Gastrocnemius medialis (tissue), 4 donors: ENCODE measurements around the gene CARD11. TPM values are rescaled to one million over a fixed set of nuclear protein-coding genes. Genes with fewer than 3 reads are reported as not detected.

Experiments used
- ATAC-seq, 2 donors: fragments of 150-250 bp; one replicate each; pipeline ENCODE4 v1.9.1; 2016
- DNase-seq, 2 donors: peaks; one replicate each; pipeline ENCODE4 v3.0.0-alpha.2; 2019
- H3K27ac ChIP-seq, 4 donors: fragments of 200-600 bp; sonication (generic); 1 replicate in 1 of 4; 2 replicates in 3 of 4; pipeline ENCODE4 v1.5.1; 2016 to 2018; ENCODE audit warnings: mild to moderate bottlenecking in 2 of 4, moderate library complexity in 1 of 4
- H3K27me3 ChIP-seq, 3 donors: fragments of 200-600 bp; sonication (generic) in 2 of 3; 1 replicate in 1 of 3; 2 replicates in 2 of 3; pipeline versions ENCODE4 v1.5.1 to v1.6.0; 2016 to 2019; ENCODE audit warnings: mild to moderate bottlenecking in 1 of 3, moderate library complexity in 1 of 3
- H3K36me3 ChIP-seq, 2 donors: fragments of 200-600 bp; sonication (generic) in 1 of 2; one replicate each; pipeline ENCODE4 v1.5.1; 2017 to 2018
- H3K4me1 ChIP-seq, 2 donors: fragments of 200-600 bp; sonication (generic) in 1 of 2; one replicate each; pipeline ENCODE4 v1.5.1; 2016 to 2017; ENCODE audit warnings: mild to moderate bottlenecking in 2 of 2
- H3K4me3 ChIP-seq, 4 donors: fragments of 200-600 bp; sonication (generic) in 3 of 4; 1 replicate in 1 of 4; 2 replicates in 3 of 4; pipeline ENCODE4 v1.5.1; 2016 to 2019; ENCODE audit warnings: mild to moderate bottlenecking in 2 of 4
- H3K9me3 ChIP-seq, 3 donors: fragments of 200-600 bp; sonication (generic) in 2 of 3; 1 replicate in 1 of 3; 2 replicates in 2 of 3; pipeline ENCODE4 v1.5.1; 2016 to 2019
- POLR2A ChIP-seq, 2 donors: fragments of 450-650 bp; IDR thresholded peaks; one replicate each; pipeline ENCODE4 v1.6.1; 2017; ENCODE audit warnings: antibody characterized with exemption in 2 of 2, mild to moderate bottlenecking in 2 of 2, moderate library complexity in 2 of 2
- in situ Hi-C, 4 donors: fragments of 200-750 bp; cut with MboI; loops; one replicate each; pipeline versions ENCODE4 v1.15.0 to v1.8.0; 2017; ENCODE audit warnings: low sequenced_read_pairs in 4 of 4
- intact Hi-C: fragments of 100-400 bp; cut with DNase I; formaldehyde crosslinking; loops from one replicate; pipeline ENCODE4 v1.15.1; 2023; ENCODE audit warnings: low total_unique reads
- total RNA-seq, 4 donors: library from RNA; depleted of rRNA; stranded (reverse); fragments of >200 nt; gene quantifications; one replicate each; pipeline versions ENCODE4 v1.1.0 to v1.2.3, GENCODE V29; 2016
- TF ChIP-seq, protein P1 (sequence below), 5 experiments: fragments of 450-650 bp in 3 of 5; fragments of 200-600 bp in 2 of 5; sonication (generic) in 2 of 5; IDR thresholded peaks in 4 of 5; conservative IDR thresholded peaks in 1 of 5; 1 replicate in 4 of 5; 2 replicates in 1 of 5; pipeline ENCODE4 v1.5.1; 2016 to 2019; ENCODE audit warnings: antibody characterized with exemption in 5 of 5, mild to moderate bottlenecking in 3 of 5, moderate library complexity in 3 of 5

Gene CARD11
- total RNA-seq, 4 donors from 2014 or later = 0.13 TPM; not detected in 3

DNA sequence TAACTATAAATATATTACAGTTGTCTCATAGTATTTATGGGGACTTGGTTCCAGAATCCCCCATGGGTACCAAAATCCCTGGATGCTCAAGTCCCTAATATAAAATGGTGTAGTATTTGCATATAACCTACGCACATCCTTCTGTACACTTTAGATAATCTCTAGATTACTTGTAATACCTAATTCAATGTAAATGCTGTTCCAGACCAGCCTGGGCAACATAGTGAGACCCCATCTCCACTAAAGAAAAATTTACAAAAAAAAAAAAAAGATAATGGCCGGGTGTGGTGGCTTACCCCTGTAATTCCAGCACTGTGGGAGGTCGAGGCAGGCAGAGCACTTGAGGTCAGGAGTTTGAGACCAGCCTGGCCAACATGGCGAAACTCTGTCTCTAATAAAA lies 182.2 kb downstream of the CARD11 start:
- no peak for DNase-seq
- intact Hi-C loops (loop anchor here (10.0 kb wide), 2 partner anchors 293 to 1033 kb away; no protein-coding TSS in a partner anchor), in situ Hi-C loops (no loop called here)
- no peaks in the 10 kb centered on the region for H3K27me3 ChIP-seq
- TF ChIP-seq, protein P1, sequence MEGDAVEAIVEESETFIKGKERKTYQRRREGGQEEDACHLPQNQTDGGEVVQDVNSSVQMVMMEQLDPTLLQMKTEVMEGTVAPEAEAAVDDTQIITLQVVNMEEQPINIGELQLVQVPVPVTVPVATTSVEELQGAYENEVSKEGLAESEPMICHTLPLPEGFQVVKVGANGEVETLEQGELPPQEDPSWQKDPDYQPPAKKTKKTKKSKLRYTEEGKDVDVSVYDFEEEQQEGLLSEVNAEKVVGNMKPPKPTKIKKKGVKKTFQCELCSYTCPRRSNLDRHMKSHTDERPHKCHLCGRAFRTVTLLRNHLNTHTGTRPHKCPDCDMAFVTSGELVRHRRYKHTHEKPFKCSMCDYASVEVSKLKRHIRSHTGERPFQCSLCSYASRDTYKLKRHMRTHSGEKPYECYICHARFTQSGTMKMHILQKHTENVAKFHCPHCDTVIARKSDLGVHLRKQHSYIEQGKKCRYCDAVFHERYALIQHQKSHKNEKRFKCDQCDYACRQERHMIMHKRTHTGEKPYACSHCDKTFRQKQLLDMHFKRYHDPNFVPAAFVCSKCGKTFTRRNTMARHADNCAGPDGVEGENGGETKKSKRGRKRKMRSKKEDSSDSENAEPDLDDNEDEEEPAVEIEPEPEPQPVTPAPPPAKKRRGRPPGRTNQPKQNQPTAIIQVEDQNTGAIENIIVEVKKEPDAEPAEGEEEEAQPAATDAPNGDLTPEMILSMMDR (IDR thresholded peaks at IDR 0.05 in 4 of 5, conservative IDR thresholded peaks at IDR 0.05 in 1 of 5) = no peak
- TF ChIP-seq POLR2A (IDR thresholded peaks at IDR 0.05) = no peak
- ATAC-seq = no peak
- H3K9me3 ChIP-seq = no peaks in the 10 kb centered on the region
- H3K4me3 ChIP-seq = no peak overlapping the region
- H3K36me3 ChIP-seq = no peaks in the 10 kb centered on the region
- H3K27ac ChIP-seq = no peak overlapping the region
- H3K4me1 ChIP-seq = peaks cover 11 to 21% of the 10 kb centered on the region in 2 donors

DNA sequence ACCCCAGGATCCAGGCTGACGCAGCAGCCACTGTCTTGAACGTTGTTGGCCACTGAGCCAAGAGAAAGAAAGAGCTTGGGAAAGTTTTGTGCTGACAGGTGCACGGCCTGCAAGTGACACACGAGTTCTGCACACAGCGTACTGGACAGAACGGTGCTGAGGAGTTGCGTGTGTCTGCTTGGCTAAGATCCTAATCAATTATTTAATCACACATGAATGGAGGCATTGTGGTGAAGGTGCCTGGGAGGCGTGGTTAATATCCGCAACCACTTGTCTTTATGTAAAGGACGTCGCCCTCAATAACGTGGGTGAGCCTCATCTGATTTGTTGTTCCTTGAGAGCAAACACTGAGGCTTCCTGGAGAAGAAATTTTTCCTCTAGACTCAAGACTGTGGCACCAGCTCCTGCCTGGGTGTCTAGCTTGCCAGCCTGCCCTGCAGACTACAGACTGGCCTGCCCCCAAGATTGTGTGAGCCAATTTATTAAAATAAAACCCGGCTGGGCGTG lies 183.0 kb downstream of the CARD11 start:
- ATAC-seq (peak; percentile 78 to 84), DNase-seq (peak; percentile 63 to 68)
- Histone ChIP-seq H3K27ac (peak overlapping the region; percentile 44 to 85 (median 59)), H3K27me3 (no peaks in the 10 kb centered on the region), H3K4me3 (no peak overlapping the region), H3K9me3 (no peaks in the 10 kb centered on the region), H3K36me3 (no peaks in the 10 kb centered on the region), H3K4me1 (peaks cover 11 to 23% of the 10 kb centered on the region in 2 donors)
- intact Hi-C loops = loop anchor here (10.0 kb wide), 2 partner anchors 294 to 1034 kb away; no protein-coding TSS in a partner anchor
- in situ Hi-C loops = no loop called here
- TF ChIP-seq, protein P1 (IDR thresholded peaks at IDR 0.05 in 4 of 5, conservative IDR thresholded peaks at IDR 0.05 in 1 of 5) = no peak
- no peak for TF ChIP-seq POLR2A (IDR thresholded peaks at IDR 0.05)

DNA sequence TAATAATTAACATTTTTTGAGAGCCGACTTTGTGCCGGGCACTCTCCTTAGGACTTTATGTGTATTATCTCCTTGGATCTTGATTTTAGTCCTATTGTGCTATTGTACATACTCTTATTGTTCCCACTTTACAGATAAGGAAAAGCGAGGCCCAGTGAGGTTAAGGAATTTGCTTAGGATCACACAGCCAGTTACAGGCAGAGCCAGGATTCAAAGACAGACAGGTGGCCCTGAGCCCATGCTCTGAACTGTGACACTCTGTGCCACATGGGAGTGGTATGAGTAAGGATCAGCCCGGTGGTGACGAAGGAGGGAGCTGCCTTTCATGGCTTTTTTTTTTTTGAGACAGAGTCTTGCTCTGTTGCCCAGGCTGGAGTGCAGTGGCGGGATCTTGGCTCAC lies 183.7 kb downstream of the CARD11 start:
- H3K4me3 ChIP-seq = no peak overlapping the region
- no peaks in the 10 kb centered on the region for H3K36me3 ChIP-seq
- DNase-seq (peak in 1 of 2 donors; percentile 30), ATAC-seq (peak in 1 of 2 donors; percentile 35)
- H3K9me3 ChIP-seq = no peaks in the 10 kb centered on the region
- TF ChIP-seq, protein P1 (IDR thresholded peaks at IDR 0.05 in 4 of 5, conservative IDR thresholded peaks at IDR 0.05 in 1 of 5) = no peak
- no peak for TF ChIP-seq POLR2A (IDR thresholded peaks at IDR 0.05)
- H3K27me3 ChIP-seq = no peaks in the 10 kb centered on the region
- intact Hi-C loops (loop anchor here (10.0 kb wide), 2 partner anchors 295 to 1035 kb away; no protein-coding TSS in a partner anchor), in situ Hi-C loops (no loop called here)
- peak overlapping the region; percentile 44 to 85 (median 59) for H3K27ac ChIP-seq
- H3K4me1 ChIP-seq = peaks cover 9 to 23% of the 10 kb centered on the region in 2 donors

DNA sequence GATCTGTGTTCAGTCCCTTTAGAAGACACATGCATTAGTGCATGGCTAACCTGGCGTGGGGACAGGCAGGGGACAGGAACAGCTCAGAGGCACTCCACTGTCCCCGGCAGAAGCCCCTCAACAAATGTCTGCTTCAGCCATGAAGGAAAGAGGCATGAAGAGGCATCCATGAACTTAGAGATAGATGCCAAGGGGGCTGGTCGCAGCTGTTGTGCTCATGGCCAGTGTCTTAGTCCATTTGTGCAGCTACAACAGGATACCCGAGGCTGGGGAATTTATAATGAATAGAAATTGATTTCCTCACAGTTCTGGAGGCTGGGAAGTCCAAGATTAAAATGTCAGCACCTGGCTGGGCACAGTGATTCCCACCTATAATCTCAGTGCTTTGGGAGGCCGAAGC lies 185.0 kb downstream of the CARD11 start:
- intact Hi-C loops (no loop called here), in situ Hi-C loops (no loop called here)
- TF ChIP-seq, protein P1 (IDR thresholded peaks at IDR 0.05 in 4 of 5, conservative IDR thresholded peaks at IDR 0.05 in 1 of 5) = no peak
- TF ChIP-seq POLR2A (IDR thresholded peaks at IDR 0.05) = no peak
- Histone ChIP-seq H3K36me3 (no peaks in the 10 kb centered on the region), H3K4me1 (peaks cover 7 to 13% of the 10 kb centered on the region in 2 donors), H3K4me3 (no peak overlapping the region), H3K27ac (no peak overlapping the region), H3K27me3 (no peaks in the 10 kb centered on the region), H3K9me3 (no peaks in the 10 kb centered on the region)
- DNase-seq (no peak), ATAC-seq (no peak)
